ENCODE data around the gene INPP4B. TPM values are rescaled to one million over a fixed set of nuclear protein-coding genes. Genes with fewer than 3 reads are reported as not detected.

Gene INPP4B
- total and polyA plus RNA-seq, 2 of the 4 experiments (the other 2 are of a cell fraction) = 1.8 to 14.0 TPM

DNA sequence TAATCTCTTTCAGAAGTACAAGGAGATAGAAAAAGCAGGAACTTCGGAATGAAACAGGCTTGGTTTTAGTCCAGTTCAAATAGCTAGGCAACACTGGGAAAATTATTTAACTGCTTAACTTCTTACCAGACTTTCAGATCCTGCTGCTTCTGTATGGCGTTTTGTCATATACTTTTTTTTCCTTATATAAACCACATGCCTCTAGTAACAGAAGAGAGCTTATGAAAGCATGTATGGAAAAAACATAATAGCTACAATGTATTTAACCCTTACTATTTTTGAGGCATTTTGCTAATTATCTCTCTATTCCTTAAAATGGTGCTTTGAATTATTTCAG is 439.6 kb downstream of the INPP4B start:
- POLR2A ChIA-PET (ENCODE audit: unreplicated experiment) = no interaction called here

More for the DNA sequence above, 439.6 kb downstream of the INPP4B start:
- H3K9me3 ChIP-seq (ENCODE audit: control insufficient read depth, insufficient read depth, low read length) = no peaks in the 10 kb centered on the region
- H4K20me1 ChIP-seq (ENCODE audit: insufficient read depth, low read length) = no peaks in the 10 kb centered on the region
- H2BK120ac ChIP-seq (ENCODE audit: low read depth, low read length) = peak overlapping the region; percentile 77
- H2AFZ ChIP-seq (replicated peaks; ENCODE audit: low read length, poor library complexity) = no peak overlapping the region
- DNase-seq (no peak), ATAC-seq (ENCODE audit: low read depth) (no peak)
- H3K4me3 ChIP-seq (ENCODE audit: insufficient read depth, low read depth, low read length) = no peak overlapping the region
- H4K8ac ChIP-seq (ENCODE audit: low read depth in 2 of 2, low read length in 2 of 2) = peak overlapping the region; percentile 68 to 81; a peak in 3 of 4 replicates
- peaks cover 0 to 9% of the 10 kb centered on the region in 2 experiments; a peak in 1 of 4 replicates for H3K79me1 ChIP-seq (ENCODE audit: low read depth in 1 of 2, low read length in 2 of 2)
- CTCF ChIA-PET = interaction anchor here (0.8 to 1.0 kb wide), 2 partner anchors 11 to 50 kb away, joined by 3 to 4 read pairs; no protein-coding TSS in a partner anchor
- peaks cover 12% of the 10 kb centered on the region for H3K4me1 ChIP-seq (ENCODE audit: control insufficient read depth, insufficient read depth, low read length)
- peak overlapping the region; percentile 7; the same call in 1 of the 2 replicates for H3K27ac ChIP-seq (ENCODE audit: insufficient read depth, low read length)
- peak overlapping the region; percentile 18; the same call in 1 of the 2 replicates for H3K18ac ChIP-seq (ENCODE audit: low read depth, low read length)
- H2AK9ac ChIP-seq (replicated peaks; ENCODE audit: low read depth, low read length, poor library complexity) = no peak overlapping the region
- H2AK5ac ChIP-seq (ENCODE audit: low read depth, low read length) = no peak overlapping the region
- no peak overlapping the region for H3K9ac ChIP-seq (ENCODE audit: low read depth, low read length)
- no peak overlapping the region for H3K56ac ChIP-seq (ENCODE audit: extremely low read depth, insufficient read depth, low read length)
- H3K4me2 ChIP-seq (ENCODE audit: low read depth, low read length) = peak overlapping the region; percentile 12
- H2BK5ac ChIP-seq (ENCODE audit: low read depth, low read length, poor library complexity, severe bottlenecking) = peak overlapping the region; percentile 67
- no peak overlapping the region for H3K23ac ChIP-seq (ENCODE audit: low read depth, low read length)
- H3K4ac ChIP-seq (ENCODE audit: low read depth, low read length) = no peak overlapping the region; the same call in 1 of the 2 replicates
- no peak overlapping the region; the same call in 1 of the 2 replicates for H4K5ac ChIP-seq (ENCODE audit: low read depth, low read length)
- no CpG with 5 or more reads among the region's 2 CpGs for WGBS, 2 experiments (ENCODE audit: extremely low coverage in 2 of 2, insufficient read length in 1 of 2)
- TF ChIP-seq, protein P1, sequence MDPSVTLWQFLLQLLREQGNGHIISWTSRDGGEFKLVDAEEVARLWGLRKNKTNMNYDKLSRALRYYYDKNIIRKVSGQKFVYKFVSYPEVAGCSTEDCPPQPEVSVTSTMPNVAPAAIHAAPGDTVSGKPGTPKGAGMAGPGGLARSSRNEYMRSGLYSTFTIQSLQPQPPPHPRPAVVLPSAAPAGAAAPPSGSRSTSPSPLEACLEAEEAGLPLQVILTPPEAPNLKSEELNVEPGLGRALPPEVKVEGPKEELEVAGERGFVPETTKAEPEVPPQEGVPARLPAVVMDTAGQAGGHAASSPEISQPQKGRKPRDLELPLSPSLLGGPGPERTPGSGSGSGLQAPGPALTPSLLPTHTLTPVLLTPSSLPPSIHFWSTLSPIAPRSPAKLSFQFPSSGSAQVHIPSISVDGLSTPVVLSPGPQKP (IDR thresholded peaks at IDR 0.05; ENCODE audit: borderline replicate concordance, low read depth, low read length) = no peak
- TF ChIP-seq CHD1 (IDR thresholded peaks at IDR 0.05; ENCODE audit: low read depth, low read length) (no peak), POLR2A (IDR thresholded peaks at IDR 0.05; ENCODE audit: low read depth, low read length) (no peak), MAFK (IDR thresholded peaks at IDR 0.05; ENCODE audit: low read depth, low read length) (no peak), FOS (IDR thresholded peaks at IDR 0.05; ENCODE audit: low read depth, low read length) (no peak), BHLHE40 (IDR thresholded peaks at IDR 0.05; ENCODE audit: low read depth, low read length) (no peak), RCOR1 (IDR thresholded peaks at IDR 0.05; ENCODE audit: insufficient replicate concordance, low read length) (no peak), NFE2L2 (IDR thresholded peaks at IDR 0.05; ENCODE audit: low read depth, low read length) (no peak), MXI1 (IDR thresholded peaks at IDR 0.05; ENCODE audit: borderline replicate concordance, low read depth, low read length) (no peak), MAZ (IDR thresholded peaks at IDR 0.05; ENCODE audit: borderline replicate concordance, low read depth, low read length) (no peak), RAD21 (IDR thresholded peaks at IDR 0.05; ENCODE audit: low read length) (no peak)
- TF ChIP-seq, protein P2, sequence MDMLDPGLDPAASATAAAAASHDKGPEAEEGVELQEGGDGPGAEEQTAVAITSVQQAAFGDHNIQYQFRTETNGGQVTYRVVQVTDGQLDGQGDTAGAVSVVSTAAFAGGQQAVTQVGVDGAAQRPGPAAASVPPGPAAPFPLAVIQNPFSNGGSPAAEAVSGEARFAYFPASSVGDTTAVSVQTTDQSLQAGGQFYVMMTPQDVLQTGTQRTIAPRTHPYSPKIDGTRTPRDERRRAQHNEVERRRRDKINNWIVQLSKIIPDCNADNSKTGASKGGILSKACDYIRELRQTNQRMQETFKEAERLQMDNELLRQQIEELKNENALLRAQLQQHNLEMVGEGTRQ (IDR thresholded peaks at IDR 0.05; ENCODE audit: low read depth, low read length) = no peak
- TF ChIP-seq, protein P3, sequence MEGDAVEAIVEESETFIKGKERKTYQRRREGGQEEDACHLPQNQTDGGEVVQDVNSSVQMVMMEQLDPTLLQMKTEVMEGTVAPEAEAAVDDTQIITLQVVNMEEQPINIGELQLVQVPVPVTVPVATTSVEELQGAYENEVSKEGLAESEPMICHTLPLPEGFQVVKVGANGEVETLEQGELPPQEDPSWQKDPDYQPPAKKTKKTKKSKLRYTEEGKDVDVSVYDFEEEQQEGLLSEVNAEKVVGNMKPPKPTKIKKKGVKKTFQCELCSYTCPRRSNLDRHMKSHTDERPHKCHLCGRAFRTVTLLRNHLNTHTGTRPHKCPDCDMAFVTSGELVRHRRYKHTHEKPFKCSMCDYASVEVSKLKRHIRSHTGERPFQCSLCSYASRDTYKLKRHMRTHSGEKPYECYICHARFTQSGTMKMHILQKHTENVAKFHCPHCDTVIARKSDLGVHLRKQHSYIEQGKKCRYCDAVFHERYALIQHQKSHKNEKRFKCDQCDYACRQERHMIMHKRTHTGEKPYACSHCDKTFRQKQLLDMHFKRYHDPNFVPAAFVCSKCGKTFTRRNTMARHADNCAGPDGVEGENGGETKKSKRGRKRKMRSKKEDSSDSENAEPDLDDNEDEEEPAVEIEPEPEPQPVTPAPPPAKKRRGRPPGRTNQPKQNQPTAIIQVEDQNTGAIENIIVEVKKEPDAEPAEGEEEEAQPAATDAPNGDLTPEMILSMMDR (conservative IDR thresholded peaks at IDR 0.05; ENCODE audit: low read depth, low read length) = no peak
- dilution Hi-C loops (cut with HindIII; ENCODE audit: low sequenced_read_pairs, unreplicated experiment) (no loop called here), intact Hi-C loops (cut with micrococcal nuclease) (no loop called here), in situ Hi-C loops (cut with MboI; ENCODE audit: low sequenced_read_pairs) (no loop called here)
- H3K27me3 ChIP-seq (ENCODE audit: control insufficient read depth, insufficient read depth, low read length) = no peaks in the 10 kb centered on the region
- H2BK20ac ChIP-seq (ENCODE audit: low read depth, low read length) = peak overlapping the region; percentile 31
- BruUV-seq (replicated peaks) = no TSS peak
- H4K91ac ChIP-seq (ENCODE audit: insufficient read depth, low read depth, low read length) = no peak overlapping the region
- no peak overlapping the region for H3K14ac ChIP-seq (replicated peaks; ENCODE audit: low read depth, low read length)
- no peaks in the 10 kb centered on the region for H3K36me3 ChIP-seq (ENCODE audit: control insufficient read depth, insufficient read depth, low read length)
- no peaks in the 10 kb centered on the region for H3K9me1 ChIP-seq (ENCODE audit: insufficient read depth, low read length)
- peak overlapping the region; percentile 86; the same call in 2 of the 3 replicates for H2BK15ac ChIP-seq (ENCODE audit: low read depth, low read length)
